ENCODE measurements around the gene IFNLR1. TPM values are rescaled to one million over a fixed set of nuclear protein-coding genes. Genes with fewer than 3 reads are reported as not detected.

Gene IFNLR1
- polyA plus RNA-seq, 3 donors = not detected

GRCh38 chr1:24190983-24191461 is 3.9 kb upstream of the IFNLR1 start:
- Histone ChIP-seq H3K9ac (ENCODE audit: insufficient read depth, low read length, poor library complexity, severe bottlenecking) (no peak overlapping the region), H3K27ac (ENCODE audit: low read depth in 1 of 2, low read length in 2 of 2) (peak overlapping the region in 1 of 2 donors; percentile 73), H4K20me1 (ENCODE audit: insufficient read depth, low read length) (no peaks in the 10 kb centered on the region), H3K27me3 (ENCODE audit: control insufficient read depth in 2 of 2, insufficient read depth in 2 of 2, low read length in 2 of 2) (peaks cover 11 to 25% of the 10 kb centered on the region in 2 donors), H3K36me3 (replicated peaks in 1 of 2; ENCODE audit: control insufficient read depth in 1 of 2, insufficient read depth in 2 of 2, low read length in 2 of 2) (no peaks in the 10 kb centered on the region), H3K79me2 (ENCODE audit: insufficient read depth, low read length) (no peaks in the 10 kb centered on the region), H3K4me2 (replicated peaks; ENCODE audit: extremely low read depth, low read length, poor library complexity, severe bottlenecking) (no peak overlapping the region), H3K9me3 (replicated peaks in 1 of 2; ENCODE audit: control insufficient read depth in 1 of 2, insufficient read depth in 1 of 2, low read length in 2 of 2) (no peaks in the 10 kb centered on the region), H2AFZ (ENCODE audit: insufficient read depth, low read depth, low read length, poor library complexity, severe bottlenecking) (peak overlapping the region; percentile 32), H3K4me1 (ENCODE audit: control insufficient read depth in 1 of 2, insufficient read depth in 2 of 2, low read length in 2 of 2) (peaks cover 64 to 80% of the 10 kb centered on the region in 2 donors), H3K4me3 (replicated peaks in 1 of 3; ENCODE audit: low read depth in 2 of 3, low read length in 3 of 3) (no peak overlapping the region)
- peak in 2 of 3 donors; percentile 7 to 26 for DNase-seq
- H3K4me1 Mint-ChIP-seq = peaks cover 72% of the 10 kb centered on the region
- H3K9me3 Mint-ChIP-seq = peaks cover 2 to 20% (median 9%) of the 10 kb centered on the region in 7 donors
- peak overlapping the region in 6 of 7 donors; percentile 78 to 96 (median 91) for H3K27ac Mint-ChIP-seq
- H3K36me3 Mint-ChIP-seq = peaks cover 11 to 26% of the 10 kb centered on the region in 2 donors
- H3K4me3 Mint-ChIP-seq = peak overlapping the region in 1 of 2 donors; percentile 59
- no peak for TF ChIP-seq CTCF (IDR thresholded peaks at IDR 0.05)
- intact Hi-C loops (cut with micrococcal nuclease) = loop anchor here in 1 of 2 donors (5.0 to 10.0 kb wide), 2 partner anchors 344 to 451 kb away; partner anchors contain the start of gene SRRM1
- 7% methylated on average over 2 of the region's 3 CpGs for WGBS (ENCODE audit: insufficient coverage)
- peaks cover 22 to 42% (median 36%) of the 10 kb centered on the region in 3 donors for H3K27me3 Mint-ChIP-seq (ENCODE audit: low read depth in 3 of 3)

GRCh38 chr1:24189528-24189927 is 2.4 kb upstream of the IFNLR1 start:
- H3K79me2 ChIP-seq (ENCODE audit: insufficient read depth, low read length) = no peaks in the 10 kb centered on the region
- no peak for TF ChIP-seq CTCF (IDR thresholded peaks at IDR 0.05)
- DNase-seq = peak; percentile 38 to 51 (median 42)
- Mint-ChIP-seq H3K9me3 (peaks cover 2 to 20% (median 9%) of the 10 kb centered on the region in 7 donors), H3K4me3 (peak overlapping the region in 1 of 2 donors; percentile 77), H3K4me1 (peaks cover 60% of the 10 kb centered on the region), H3K27ac (peak overlapping the region; percentile 78 to 95 (median 86)), H3K27me3 (ENCODE audit: low read depth in 3 of 3) (peaks cover 29 to 47% (median 45%) of the 10 kb centered on the region in 3 donors), H3K36me3 (peaks cover 11 to 24% of the 10 kb centered on the region in 2 donors)
- no peak overlapping the region for H3K9ac ChIP-seq (ENCODE audit: insufficient read depth, low read length, poor library complexity, severe bottlenecking)
- H3K4me2 ChIP-seq (replicated peaks; ENCODE audit: extremely low read depth, low read length, poor library complexity, severe bottlenecking) = peak overlapping the region; percentile 24
- WGBS (ENCODE audit: insufficient coverage) = 17% methylated on average over 3 of the region's 7 CpGs
- no peak overlapping the region for H2AFZ ChIP-seq (ENCODE audit: insufficient read depth, low read depth, low read length, poor library complexity, severe bottlenecking)
- H3K9me3 ChIP-seq (replicated peaks in 1 of 2; ENCODE audit: control insufficient read depth in 1 of 2, insufficient read depth in 1 of 2, low read length in 2 of 2) = no peaks in the 10 kb centered on the region
- H3K4me3 ChIP-seq (replicated peaks in 1 of 3; ENCODE audit: low read depth in 2 of 3, low read length in 3 of 3) = peak overlapping the region in 1 of 3 experiments; percentile 32
- H4K20me1 ChIP-seq (ENCODE audit: insufficient read depth, low read length) = no peaks in the 10 kb centered on the region
- H3K27ac ChIP-seq (ENCODE audit: low read depth in 1 of 2, low read length in 2 of 2) = peak overlapping the region in 1 of 2 donors; percentile 73
- no peaks in the 10 kb centered on the region for H3K36me3 ChIP-seq (replicated peaks in 1 of 2; ENCODE audit: control insufficient read depth in 1 of 2, insufficient read depth in 2 of 2, low read length in 2 of 2)
- intact Hi-C loops (cut with micrococcal nuclease) = loop anchor here in 1 of 2 donors (5.0 kb wide), 1 partner anchor 37 kb away; no protein-coding TSS in a partner anchor
- H3K27me3 ChIP-seq (ENCODE audit: control insufficient read depth in 2 of 2, insufficient read depth in 2 of 2, low read length in 2 of 2) = peaks cover 17 to 36% of the 10 kb centered on the region in 2 donors
- H3K4me1 ChIP-seq (ENCODE audit: control insufficient read depth in 1 of 2, insufficient read depth in 2 of 2, low read length in 2 of 2) = peaks cover 50 to 66% of the 10 kb centered on the region in 2 donors

Measured in CD14-positive monocyte (primary cell).